Neuron (in vitro differentiated cells): ENCODE results near the gene TRIM54.
"Not testable (repeated sequence)": the region's sequence is repeated elsewhere in the genome, so short reads cannot be mapped to it uniquely, and the experiment has no call there.

ENCODE experiments used
- H2AFZ ChIP-seq: one replicate; pipeline ENCODE4 v1.6.1; 2013; ENCODE audit warnings: low read depth, mild to moderate bottlenecking, inconsistent platforms, low read length, moderate library complexity
- H3K27me3 ChIP-seq: one replicate; pipeline ENCODE4 v1.6.1; 2013; ENCODE audit warnings: low read length; ENCODE audit not compliant: insufficient read depth
- H3K36me3 ChIP-seq: one replicate; pipeline ENCODE4 v1.6.1; 2013; ENCODE audit warnings: low read length; ENCODE audit not compliant: insufficient read depth
- H3K4me1 ChIP-seq: one replicate; pipeline ENCODE4 v1.6.1; 2013; ENCODE audit warnings: low read length; ENCODE audit not compliant: insufficient read depth
- H3K4me3 ChIP-seq: 2 replicates; pipeline ENCODE4 v1.5.1; 2013; ENCODE audit warnings: mild to moderate bottlenecking, low read length, moderate library complexity
- H3K9me3 ChIP-seq: one replicate; pipeline ENCODE4 v1.6.1; 2013; ENCODE audit warnings: low read length

The TRIM54 gene

DNA sequence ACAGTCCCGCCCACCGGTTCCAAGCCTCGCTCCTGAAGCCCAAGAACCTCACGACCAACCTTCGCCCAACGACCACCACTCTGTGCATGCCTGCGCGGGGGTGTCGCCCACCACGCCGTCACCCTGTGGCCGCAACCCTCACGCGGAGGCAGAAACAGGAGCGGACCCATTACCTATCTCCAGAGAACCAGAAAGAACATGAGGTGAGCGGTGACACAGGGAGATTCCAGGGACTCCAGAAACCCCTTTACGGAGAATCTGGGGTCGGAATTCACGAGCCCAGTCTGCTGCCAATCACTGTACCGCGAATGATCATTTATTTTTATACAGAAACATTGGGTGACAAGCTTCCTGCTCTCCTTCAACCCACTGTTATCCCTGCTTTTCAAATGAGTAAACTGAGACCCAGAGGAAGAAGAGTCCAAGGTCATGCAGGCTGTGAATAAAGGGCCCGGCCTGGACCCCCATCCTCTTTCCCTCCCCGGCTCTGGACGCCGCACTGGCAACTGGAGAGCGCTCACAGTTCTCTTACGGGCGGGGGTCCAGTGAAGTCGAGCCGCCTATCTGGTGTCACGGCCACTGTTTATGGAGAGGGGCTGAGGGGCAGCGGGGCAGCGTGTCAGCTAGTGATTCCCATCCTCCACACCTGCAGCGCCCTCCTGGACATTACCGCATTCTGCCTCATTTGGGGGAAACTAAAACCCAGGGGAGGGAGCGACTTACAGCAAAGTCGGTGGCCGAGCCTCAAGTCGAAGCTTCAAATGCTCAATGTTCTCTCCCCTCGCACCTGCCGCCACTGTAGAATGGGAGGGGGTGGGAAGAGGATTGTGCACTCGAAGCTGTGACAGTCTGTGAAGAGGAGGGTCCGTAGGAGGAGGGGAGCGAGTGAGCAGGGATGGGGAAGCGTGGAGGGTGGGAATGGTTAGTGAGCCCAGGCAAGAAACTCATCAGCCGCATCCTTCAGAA lies 18.7 kb upstream of the TRIM54 start:
- peaks cover 82% of the 10 kb centered on the region for H3K27me3 ChIP-seq
- H3K4me1 ChIP-seq: peaks cover 14% of the 10 kb centered on the region
- no peaks in the 10 kb centered on the region for H3K36me3 ChIP-seq
- no peaks in the 10 kb centered on the region for H3K9me3 ChIP-seq
- H3K4me3 ChIP-seq: no peak overlapping the region
- H2AFZ ChIP-seq: peak overlapping the region; percentile 64

DNA sequence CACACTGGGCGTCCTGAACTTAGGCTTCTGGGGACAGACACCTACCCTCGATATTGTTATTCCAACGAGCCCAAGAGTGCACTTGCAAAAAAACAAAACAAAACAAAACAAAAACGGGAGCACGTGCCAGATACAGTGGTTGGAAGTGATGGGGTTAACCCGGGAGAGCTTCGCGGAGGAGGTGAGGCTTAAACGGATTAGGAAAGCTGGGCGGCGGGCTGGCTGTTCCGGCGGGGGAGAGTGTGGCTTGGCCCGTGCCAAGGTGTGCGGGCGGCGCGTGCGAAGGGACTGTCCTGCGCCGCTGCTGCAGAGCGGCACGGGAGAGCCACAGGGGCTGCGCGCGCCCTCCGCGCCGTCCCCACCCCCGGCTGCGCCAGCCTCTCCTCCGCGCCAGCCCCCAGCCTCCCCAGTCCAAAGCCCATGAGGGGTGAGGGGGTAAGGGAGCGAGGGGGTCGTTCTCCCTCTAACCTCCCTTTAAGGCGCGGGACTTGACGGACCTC lies 17.9 kb upstream of the TRIM54 start:
- Histone ChIP-seq H3K36me3 (no peaks in the 10 kb centered on the region), H3K27me3 (peaks cover 82% of the 10 kb centered on the region), H3K9me3 (no peaks in the 10 kb centered on the region), H2AFZ (peak overlapping the region; percentile 64), H3K4me1 (peaks cover 14% of the 10 kb centered on the region), H3K4me3 (peak overlapping the region; percentile 40)

DNA sequence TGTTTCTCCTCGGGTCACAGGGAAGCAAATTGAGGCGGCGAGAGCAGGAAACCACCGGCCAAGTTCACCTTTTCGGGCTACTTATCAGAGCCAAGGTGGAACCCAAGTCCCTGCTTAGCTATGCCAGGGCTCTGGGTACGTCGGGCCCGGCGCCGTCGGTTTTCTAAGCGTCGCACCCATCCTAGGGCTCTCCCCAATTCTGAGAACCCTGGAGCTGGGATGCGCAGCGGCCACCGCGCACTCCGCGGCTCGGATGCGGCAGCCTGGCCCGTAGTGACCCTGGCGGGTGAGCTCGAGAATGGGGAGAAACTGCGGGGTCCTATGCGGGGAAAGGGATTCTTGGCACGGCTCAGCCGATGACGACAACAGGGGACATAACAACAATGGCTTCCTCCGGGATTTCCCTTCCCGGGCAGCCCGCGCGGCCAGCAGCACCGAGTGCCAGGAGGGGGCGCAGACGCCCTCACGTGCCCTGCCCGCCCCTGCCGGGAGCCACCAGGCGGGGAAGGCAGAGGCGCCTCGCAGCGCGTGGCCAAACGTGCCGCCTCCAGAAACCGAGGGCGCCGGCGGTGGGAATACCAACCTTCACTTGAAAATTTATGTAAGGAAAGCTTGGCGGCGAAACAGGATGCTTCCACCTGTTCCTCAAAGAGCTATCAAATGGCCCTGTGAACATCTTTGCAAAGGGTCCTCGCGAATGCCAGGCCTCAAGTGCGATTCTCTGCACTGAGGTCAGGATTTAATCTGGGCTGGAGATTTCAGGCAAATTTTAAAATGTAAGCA lies 17.3 kb upstream of the TRIM54 start:
- H3K9me3 ChIP-seq: no peaks in the 10 kb centered on the region
- peak overlapping the region; percentile 40 for H3K4me3 ChIP-seq
- H3K36me3 ChIP-seq: no peaks in the 10 kb centered on the region
- peak overlapping the region; percentile 64 for H2AFZ ChIP-seq
- H3K4me1 ChIP-seq: peaks cover 14% of the 10 kb centered on the region
- H3K27me3 ChIP-seq: peaks cover 81% of the 10 kb centered on the region

DNA sequence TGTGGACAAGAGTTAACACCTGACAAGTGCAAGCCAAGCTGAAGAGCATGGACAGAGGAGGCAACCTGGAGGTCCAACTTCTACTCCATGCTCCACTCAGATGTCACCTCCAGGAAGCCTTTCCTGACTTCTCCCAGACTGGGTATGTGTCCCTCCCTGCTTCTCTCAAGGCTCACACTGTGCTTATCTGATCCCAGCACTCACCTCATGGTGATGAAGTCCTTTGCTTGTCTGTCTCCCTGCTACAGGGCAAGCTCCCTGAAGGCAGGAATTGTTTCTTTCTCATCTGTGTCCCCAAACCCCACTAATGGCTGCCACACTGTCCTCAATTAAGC lies 16.7 kb upstream of the TRIM54 start:
- Histone ChIP-seq H2AFZ (no peak overlapping the region), H3K27me3 (peaks cover 80% of the 10 kb centered on the region), H3K36me3 (no peaks in the 10 kb centered on the region), H3K9me3 (no peaks in the 10 kb centered on the region), H3K4me1 (peaks cover 14% of the 10 kb centered on the region), H3K4me3 (no peak overlapping the region)

DNA sequence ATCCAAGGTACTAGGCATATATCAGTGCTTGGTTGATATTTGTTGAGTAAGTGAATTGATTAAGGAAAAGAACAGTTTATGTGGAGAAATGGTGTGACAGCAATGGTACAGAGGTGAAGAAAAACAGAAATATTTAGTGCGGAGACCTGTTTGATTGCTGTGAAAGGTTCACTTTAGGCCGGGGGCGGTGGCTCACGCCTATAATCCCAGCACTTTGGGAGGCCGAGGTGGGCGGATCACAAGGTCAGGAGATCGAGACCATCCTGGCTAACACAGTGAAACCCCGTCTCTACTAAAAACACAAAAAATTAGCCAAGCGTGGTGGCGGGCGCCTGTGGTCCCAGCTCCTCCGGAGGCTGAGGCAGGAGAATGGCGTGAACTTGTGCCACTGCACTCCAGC lies 13.9 kb upstream of the TRIM54 start:
- H3K27me3 ChIP-seq: peaks cover 75% of the 10 kb centered on the region
- H3K36me3 ChIP-seq, H2AFZ ChIP-seq: not testable (repeated sequence)

DNA sequence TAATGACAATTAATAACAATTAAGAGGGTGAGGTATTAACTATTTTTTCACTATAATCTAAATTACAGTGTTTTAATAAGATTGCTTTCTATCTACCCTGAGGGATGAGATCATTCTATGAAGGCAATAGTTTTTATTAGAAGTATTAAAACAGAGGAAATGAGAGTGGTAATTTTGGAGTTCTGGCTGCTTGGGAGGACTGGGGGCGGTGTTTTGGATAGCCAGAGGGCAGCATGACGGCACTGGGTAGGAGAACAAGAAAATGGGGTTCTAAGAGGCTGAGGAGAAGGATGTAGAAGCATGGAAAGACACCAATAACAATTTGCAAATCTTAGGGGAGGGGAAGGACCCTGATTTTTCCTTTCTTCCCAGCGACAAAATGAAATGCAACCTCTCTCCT lies 12.1 kb upstream of the TRIM54 start:
- H2AFZ ChIP-seq: no peak overlapping the region
- H3K4me3 ChIP-seq: no peak overlapping the region
- no peaks in the 10 kb centered on the region for H3K9me3 ChIP-seq
- H3K27me3 ChIP-seq: peaks cover 65% of the 10 kb centered on the region
- H3K36me3 ChIP-seq: no peaks in the 10 kb centered on the region
- no peaks in the 10 kb centered on the region for H3K4me1 ChIP-seq

More for the DNA sequence above, 13.9 kb upstream of the TRIM54 start:
- not testable (repeated sequence) for H3K9me3 ChIP-seq, H3K4me3 ChIP-seq
- peaks cover 11% of the 10 kb centered on the region for H3K4me1 ChIP-seq

DNA sequence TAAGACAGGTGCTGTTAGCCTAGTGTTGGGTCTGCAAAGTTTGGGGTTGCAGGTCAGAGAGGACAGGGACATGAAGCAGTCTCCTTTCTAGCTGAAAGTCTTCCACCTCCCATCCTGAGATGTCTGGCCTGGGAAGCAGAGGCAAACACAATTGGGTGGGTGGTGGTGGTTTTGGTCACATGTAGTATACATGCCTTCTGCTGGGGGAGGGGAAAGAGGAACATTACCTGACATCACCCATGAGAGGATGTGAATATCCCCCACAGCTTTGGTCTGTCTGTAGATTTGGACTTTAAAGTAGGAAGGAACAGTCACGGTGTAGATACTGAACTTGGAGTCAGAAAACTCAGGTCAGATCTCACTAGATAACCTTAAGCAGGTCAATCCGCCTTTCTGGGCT lies 11.6 kb upstream of the TRIM54 start:
- peaks cover 65% of the 10 kb centered on the region for H3K27me3 ChIP-seq
- no peaks in the 10 kb centered on the region for H3K36me3 ChIP-seq
- no peak overlapping the region for H3K4me3 ChIP-seq
- no peaks in the 10 kb centered on the region for H3K9me3 ChIP-seq
- no peaks in the 10 kb centered on the region for H3K4me1 ChIP-seq
- no peak overlapping the region for H2AFZ ChIP-seq

DNA sequence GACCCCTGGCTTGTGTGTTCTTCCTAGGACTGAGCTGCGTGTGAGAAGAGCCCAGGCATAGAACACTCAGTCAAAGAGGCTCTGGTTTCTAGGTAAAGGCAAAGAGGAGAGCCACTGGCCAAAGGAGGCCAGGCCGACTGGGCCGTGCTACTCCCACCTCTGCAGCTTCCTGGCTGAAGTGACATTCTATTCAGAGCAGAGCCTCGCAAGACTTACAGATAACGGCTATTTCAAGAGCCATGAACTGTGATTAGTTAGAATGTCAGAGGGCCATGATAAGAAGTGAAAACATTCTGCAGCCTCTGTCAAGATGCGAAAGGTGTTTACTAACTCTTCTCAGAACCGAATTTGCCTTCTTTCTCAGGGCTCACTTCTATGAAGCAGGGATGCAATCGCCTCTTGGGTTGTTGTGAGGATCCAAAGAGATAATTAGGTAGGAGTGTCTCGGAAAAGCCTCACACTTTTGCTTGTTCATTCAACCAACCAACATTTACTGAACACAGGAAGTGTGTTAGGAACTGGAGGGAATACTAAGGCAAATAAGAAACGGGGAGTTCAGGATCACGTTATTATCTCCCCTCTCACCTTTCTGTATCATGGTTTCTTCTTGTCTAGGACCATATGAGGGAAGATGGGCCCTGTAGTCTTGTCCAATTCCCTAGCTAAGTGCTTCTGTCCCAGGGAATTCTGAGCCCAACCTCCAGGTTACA lies 10.4 kb upstream of the TRIM54 start:
- Histone ChIP-seq H3K9me3 (no peaks in the 10 kb centered on the region), H3K4me3 (no peak overlapping the region), H3K36me3 (no peaks in the 10 kb centered on the region), H2AFZ (no peak overlapping the region), H3K4me1 (no peaks in the 10 kb centered on the region), H3K27me3 (peaks cover 62% of the 10 kb centered on the region)

DNA sequence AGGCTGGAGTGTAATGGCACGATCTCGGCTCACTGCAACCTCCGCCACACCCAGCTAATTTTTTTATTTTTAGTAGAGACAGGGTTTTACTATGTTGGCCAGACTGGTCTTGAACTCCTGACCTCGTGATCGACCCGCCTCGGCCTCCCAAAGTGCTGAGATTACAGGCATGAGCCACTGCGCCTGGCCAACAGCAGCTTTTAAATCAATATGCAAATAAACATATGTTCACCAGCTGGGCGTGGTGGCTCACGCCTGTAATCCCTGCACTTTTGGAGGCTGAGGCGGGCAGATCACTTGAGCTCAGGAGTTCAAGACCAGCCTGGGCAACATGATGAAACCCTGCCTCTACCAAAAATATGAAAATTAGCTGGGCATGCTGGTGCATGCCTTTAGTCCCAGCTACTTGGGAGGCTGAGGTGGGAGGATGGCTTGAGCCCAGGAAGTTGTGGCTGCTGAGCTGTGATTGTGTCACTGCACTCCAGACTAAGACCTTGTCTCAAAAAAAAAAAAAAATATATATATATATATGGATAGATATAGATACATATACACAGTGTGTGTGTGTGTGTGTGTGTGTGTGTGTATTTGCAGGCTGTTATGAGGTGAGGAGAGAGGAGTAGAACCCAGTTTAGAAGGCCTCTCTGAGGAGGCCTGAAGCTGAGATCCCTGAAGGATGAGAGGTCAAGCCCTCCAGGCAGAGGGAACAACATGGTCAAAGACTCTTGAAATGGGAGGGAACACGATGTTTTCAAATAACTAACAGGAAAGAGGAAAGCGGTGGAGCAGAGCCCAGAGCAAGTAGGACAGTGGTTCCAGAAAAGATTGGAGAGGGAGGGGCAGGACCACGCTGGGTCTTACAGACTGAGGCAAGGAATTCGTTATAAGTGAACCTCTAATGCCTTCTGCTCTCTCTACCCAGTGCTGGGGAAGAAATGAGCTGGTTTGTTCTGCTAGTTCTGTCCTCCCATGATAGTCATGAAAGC lies 9.4 kb upstream of the TRIM54 start:
- not testable (repeated sequence) for H3K4me1 ChIP-seq, H3K36me3 ChIP-seq, H3K4me3 ChIP-seq, H2AFZ ChIP-seq, H3K9me3 ChIP-seq
- peaks cover 58% of the 10 kb centered on the region for H3K27me3 ChIP-seq

DNA sequence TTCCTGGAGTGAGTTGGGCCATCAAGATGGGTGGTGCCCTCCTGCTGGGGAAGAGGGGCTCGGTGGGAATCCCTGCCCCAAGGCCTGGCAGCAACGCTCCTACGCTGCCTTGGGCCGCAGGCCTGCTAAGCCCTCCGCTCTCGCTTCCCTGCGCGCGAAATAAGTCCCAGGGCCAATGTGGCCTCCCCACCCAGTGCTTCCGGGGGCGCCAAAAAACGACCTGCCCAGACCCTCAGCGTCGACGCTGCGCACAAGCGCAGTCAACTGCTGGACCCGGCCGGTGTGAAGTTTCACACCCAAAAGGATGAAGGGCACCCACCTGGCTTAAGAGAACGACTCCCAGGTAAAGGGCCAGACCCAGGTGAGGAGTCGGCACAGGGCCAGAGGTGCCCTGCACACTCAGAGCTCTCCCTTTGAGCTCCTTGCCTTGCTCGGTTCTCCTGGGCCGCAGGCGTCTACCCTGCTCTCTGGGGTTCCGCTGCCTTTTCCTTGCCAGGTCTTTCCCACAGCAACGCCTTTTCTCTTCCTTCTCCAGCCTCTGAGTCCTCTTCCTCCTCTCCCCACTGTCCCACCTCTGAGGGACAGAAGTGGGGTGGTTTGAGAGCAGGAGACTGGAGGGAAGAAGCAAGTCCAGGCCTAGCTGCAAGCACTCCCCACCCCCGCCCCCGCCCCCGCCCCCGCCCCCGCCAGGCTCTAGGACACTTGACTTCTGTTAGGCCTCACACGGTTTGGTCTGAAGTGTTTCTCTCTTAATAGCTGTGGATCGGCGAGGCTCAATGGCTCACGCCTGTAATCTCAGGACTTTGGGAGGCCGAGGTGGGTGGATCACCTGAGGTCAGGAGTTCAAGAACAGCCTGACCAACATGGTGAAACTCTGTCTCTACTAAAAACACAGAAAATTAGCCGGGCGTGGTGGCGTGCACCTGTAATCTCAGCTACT lies 6.7 kb upstream of the TRIM54 start, which contains the start of gene DNAJC5G:
DNAJC5G (plus strand) TSS at position 223 of the 940 bp plus-strand sequence. CDS start 1,296 bp downstream, outside the sequence.
- Histone ChIP-seq H3K4me1 (no peaks in the 10 kb centered on the region), H3K27me3 (peaks cover 44% of the 10 kb centered on the region), H3K4me3 (no peak within 1 kb of the TSS), H3K36me3 (no peaks in the 10 kb centered on the region), H3K9me3 (no peaks in the 10 kb centered on the region), H2AFZ (no peak within 1 kb of the TSS)

DNA sequence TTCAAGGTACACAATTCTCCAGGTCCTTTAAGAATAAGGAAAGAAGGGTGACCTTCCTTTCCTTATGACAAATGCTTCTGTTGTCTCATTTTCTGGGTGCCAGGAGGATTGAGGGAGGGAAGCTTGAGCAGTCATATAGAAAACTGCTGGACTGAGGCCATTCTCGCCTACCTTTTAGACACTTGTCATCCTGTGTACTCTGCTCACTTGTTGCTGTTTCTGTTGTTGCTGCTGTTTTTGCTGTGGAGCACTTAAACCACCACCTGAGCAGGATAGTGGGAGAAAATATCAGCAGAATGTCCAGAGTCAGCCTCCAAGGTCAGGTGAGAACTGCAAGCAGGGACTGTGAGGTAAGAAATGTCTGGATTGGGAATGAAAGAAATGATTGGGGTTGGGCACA lies 4.2 kb upstream of the TRIM54 start:
- H3K4me3 ChIP-seq: no peak overlapping the region
- H2AFZ ChIP-seq: no peak overlapping the region
- no peaks in the 10 kb centered on the region for H3K36me3 ChIP-seq
- H3K27me3 ChIP-seq: peaks cover 50% of the 10 kb centered on the region
- peaks cover 2% of the 10 kb centered on the region for H3K4me1 ChIP-seq
- H3K9me3 ChIP-seq: no peaks in the 10 kb centered on the region
